Measurements from ENCODE around the gene ENO3. TPM values are rescaled to one million over a fixed set of nuclear protein-coding genes. Genes with fewer than 3 reads are reported as not detected.

ENO3 gene
- total RNA-seq, 1 experiment from 2014 or later = 19.0 TPM

DNA sequence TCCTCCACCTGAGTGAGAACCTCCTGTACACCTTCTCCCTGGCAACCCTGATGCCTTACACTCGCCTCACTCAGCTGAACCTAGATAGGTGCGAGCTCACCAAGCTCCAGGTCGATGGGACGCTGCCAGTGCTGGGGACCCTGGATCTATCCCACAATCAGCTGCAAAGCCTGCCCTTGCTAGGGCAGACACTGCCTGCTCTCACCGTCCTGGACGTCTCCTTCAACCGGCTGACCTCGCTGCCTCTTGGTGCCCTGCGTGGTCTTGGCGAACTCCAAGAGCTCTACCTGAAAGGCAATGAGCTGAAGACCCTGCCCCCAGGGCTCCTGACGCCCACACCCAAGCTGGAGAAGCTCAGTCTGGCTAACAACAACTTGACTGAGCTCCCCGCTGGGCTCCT is 18.2 kb upstream of the ENO3 start:
- intact Hi-C loops (cut with micrococcal nuclease) = no loop called here
- DNase-seq (ENCODE audit: unreplicated experiment) = no peak
- H3K9me3 Mint-ChIP-seq (ENCODE audit: unreplicated experiment) = no peaks in the 10 kb centered on the region
- peaks cover 11% of the 10 kb centered on the region for H3K4me1 Mint-ChIP-seq (ENCODE audit: insufficient read depth, unreplicated experiment)
- ChIA-PET POLR2A (interaction anchor here (1.2 kb wide), 1 partner anchor 24 kb away, joined by 3 read pairs; no protein-coding TSS in a partner anchor), CTCF (interaction anchor here (0.7 kb wide), 1 partner anchor 425 kb away, joined by 3 read pairs; no protein-coding TSS in a partner anchor)
- TF ChIP-seq, protein P1, sequence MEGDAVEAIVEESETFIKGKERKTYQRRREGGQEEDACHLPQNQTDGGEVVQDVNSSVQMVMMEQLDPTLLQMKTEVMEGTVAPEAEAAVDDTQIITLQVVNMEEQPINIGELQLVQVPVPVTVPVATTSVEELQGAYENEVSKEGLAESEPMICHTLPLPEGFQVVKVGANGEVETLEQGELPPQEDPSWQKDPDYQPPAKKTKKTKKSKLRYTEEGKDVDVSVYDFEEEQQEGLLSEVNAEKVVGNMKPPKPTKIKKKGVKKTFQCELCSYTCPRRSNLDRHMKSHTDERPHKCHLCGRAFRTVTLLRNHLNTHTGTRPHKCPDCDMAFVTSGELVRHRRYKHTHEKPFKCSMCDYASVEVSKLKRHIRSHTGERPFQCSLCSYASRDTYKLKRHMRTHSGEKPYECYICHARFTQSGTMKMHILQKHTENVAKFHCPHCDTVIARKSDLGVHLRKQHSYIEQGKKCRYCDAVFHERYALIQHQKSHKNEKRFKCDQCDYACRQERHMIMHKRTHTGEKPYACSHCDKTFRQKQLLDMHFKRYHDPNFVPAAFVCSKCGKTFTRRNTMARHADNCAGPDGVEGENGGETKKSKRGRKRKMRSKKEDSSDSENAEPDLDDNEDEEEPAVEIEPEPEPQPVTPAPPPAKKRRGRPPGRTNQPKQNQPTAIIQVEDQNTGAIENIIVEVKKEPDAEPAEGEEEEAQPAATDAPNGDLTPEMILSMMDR (IDR thresholded peaks at IDR 0.05; ENCODE audit: unreplicated experiment) = no peak
- H3K27ac Mint-ChIP-seq (ENCODE audit: low read depth, unreplicated experiment) = no peak overlapping the region
- H3K36me3 Mint-ChIP-seq (ENCODE audit: insufficient read depth, unreplicated experiment) = peaks cover 36% of the 10 kb centered on the region
- no TSS peak for BruUV-seq (replicated peaks)
- no peak overlapping the region for H3K4me3 Mint-ChIP-seq (ENCODE audit: unreplicated experiment)
- no peaks in the 10 kb centered on the region for H3K27me3 Mint-ChIP-seq (ENCODE audit: insufficient read depth, unreplicated experiment)

DNA sequence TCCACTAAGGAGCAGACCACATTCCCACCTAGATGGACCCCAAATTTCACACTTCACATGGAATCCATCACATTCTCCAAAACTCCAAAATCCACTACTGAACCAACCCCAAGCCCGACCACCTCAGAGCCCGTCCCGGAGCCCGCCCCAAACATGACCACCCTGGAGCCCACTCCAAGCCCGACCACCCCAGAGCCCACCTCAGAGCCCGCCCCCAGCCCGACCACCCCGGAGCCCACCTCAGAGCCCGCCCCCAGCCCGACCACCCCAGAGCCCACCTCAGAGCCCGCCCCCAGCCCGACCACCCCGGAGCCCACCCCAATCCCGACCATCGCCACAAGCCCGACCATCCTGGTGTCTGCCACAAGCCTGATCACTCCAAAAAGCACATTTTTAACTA is 17.3 kb upstream of the ENO3 start:
- Mint-ChIP-seq H3K9me3 (ENCODE audit: unreplicated experiment) (no peaks in the 10 kb centered on the region), H3K27ac (ENCODE audit: low read depth, unreplicated experiment) (no peak overlapping the region), H3K36me3 (ENCODE audit: insufficient read depth, unreplicated experiment) (peaks cover 41% of the 10 kb centered on the region), H3K27me3 (ENCODE audit: insufficient read depth, unreplicated experiment) (no peaks in the 10 kb centered on the region), H3K4me1 (ENCODE audit: insufficient read depth, unreplicated experiment) (peaks cover 16% of the 10 kb centered on the region), H3K4me3 (ENCODE audit: unreplicated experiment) (peak overlapping the region; percentile 19)
- CTCF ChIA-PET = interaction anchor here (0.6 to 1.6 kb wide), 3 partner anchors 8 to 88 kb away, joined by 3 to 8 read pairs (median 4); no protein-coding TSS in a partner anchor
- POLR2A ChIA-PET = interaction anchor here (0.8 to 2.6 kb wide), 7 partner anchors 10 to 146 kb away, joined by 3 to 11 read pairs (median 5); no protein-coding TSS in a partner anchor
- intact Hi-C loops (cut with micrococcal nuclease) = loop anchor here (1.0 kb wide), 1 partner anchor 24 kb away; no protein-coding TSS in a partner anchor
- no TSS peak for BruUV-seq (replicated peaks)
- TF ChIP-seq, protein P1 (IDR thresholded peaks at IDR 0.05; ENCODE audit: unreplicated experiment) = no peak
- no peak for DNase-seq (ENCODE audit: unreplicated experiment)

DNA sequence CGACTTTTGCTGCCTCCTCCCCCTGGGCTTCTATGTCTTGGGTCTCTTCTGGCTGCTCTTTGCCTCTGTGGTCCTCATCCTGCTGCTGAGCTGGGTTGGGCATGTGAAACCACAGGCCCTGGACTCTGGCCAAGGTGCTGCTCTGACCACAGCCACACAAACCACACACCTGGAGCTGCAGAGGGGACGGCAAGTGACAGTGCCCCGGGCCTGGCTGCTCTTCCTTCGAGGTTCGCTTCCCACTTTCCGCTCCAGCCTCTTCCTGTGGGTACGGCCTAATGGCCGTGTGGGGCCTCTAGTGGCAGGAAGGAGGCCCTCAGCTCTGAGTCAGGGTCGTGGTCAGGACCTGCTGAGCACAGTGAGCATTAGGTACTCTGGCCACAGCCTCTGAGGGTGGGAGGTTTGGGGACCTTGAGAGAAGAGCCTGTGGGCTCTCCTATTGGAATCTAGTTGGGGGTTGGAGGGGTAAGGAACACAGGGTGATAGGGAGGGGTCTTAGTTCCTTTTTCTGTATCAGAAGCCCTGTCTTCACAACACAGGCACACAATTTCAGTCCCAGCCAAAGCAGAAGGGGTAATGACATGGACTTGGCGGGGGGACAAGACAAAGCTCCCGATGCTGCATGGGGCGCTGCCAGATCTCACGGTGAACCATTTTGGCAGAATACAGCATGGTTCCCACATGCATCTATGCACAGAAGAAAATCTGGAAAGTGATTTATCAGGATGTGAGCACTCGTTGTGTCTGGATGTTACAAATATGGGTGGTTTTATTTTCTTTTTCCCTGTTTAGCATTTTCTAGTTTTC is 16.5 kb upstream of the ENO3 start:
- Mint-ChIP-seq H3K9me3 (ENCODE audit: unreplicated experiment) (no peaks in the 10 kb centered on the region), H3K4me1 (ENCODE audit: insufficient read depth, unreplicated experiment) (peaks cover 16% of the 10 kb centered on the region), H3K27me3 (ENCODE audit: insufficient read depth, unreplicated experiment) (no peaks in the 10 kb centered on the region), H3K36me3 (ENCODE audit: insufficient read depth, unreplicated experiment) (peaks cover 38% of the 10 kb centered on the region), H3K4me3 (ENCODE audit: unreplicated experiment) (peak overlapping the region; percentile 19), H3K27ac (ENCODE audit: low read depth, unreplicated experiment) (no peak overlapping the region)
- no TSS peak for BruUV-seq (replicated peaks)
- TF ChIP-seq, protein P1 (IDR thresholded peaks at IDR 0.05; ENCODE audit: unreplicated experiment) = peak; percentile 31
- ChIA-PET POLR2A (interaction anchor here (0.6 to 2.6 kb wide), 10 partner anchors 11 to 188 kb away, joined by 3 to 11 read pairs (median 4); no protein-coding TSS in a partner anchor), CTCF (interaction anchor here (0.6 to 1.6 kb wide), 8 partner anchors 9 to 488 kb away, joined by 3 to 8 read pairs (median 3); no protein-coding TSS in a partner anchor)
- DNase-seq (ENCODE audit: unreplicated experiment) = peak; percentile 42
- intact Hi-C loops (cut with micrococcal nuclease) = loop anchor here (1.0 kb wide), 1 partner anchor 25 kb away; no protein-coding TSS in a partner anchor

DNA sequence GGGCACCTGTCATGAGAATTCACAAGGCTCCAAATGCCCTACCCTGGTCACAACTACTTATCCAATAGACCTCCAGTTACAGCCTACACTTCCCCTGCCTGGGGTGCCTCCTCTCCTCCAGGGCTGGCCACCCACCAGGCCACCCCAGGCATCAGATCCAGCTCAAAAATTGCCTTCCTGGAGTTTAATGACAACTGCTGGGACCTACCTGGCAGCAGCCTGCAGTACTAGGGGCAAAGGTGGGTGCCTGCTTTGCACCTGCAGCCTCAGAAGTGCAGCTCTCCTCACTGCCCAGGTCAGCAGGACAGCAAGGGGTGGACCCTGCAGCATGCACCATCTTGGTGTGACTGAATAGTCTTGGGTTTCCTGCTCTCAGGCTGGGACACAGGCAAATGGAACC is 15.3 kb upstream of the ENO3 start:
- POLR2A ChIA-PET = interaction anchor here (0.5 to 2.6 kb wide), 5 partner anchors 16 to 148 kb away, joined by 3 to 10 read pairs (median 5); partner anchors contain the start of gene SPAG7
- Mint-ChIP-seq H3K4me3 (ENCODE audit: unreplicated experiment) (no peak overlapping the region), H3K27me3 (ENCODE audit: insufficient read depth, unreplicated experiment) (no peaks in the 10 kb centered on the region), H3K27ac (ENCODE audit: low read depth, unreplicated experiment) (no peak overlapping the region), H3K4me1 (ENCODE audit: insufficient read depth, unreplicated experiment) (peaks cover 16% of the 10 kb centered on the region), H3K9me3 (ENCODE audit: unreplicated experiment) (no peaks in the 10 kb centered on the region), H3K36me3 (ENCODE audit: insufficient read depth, unreplicated experiment) (peaks cover 44% of the 10 kb centered on the region)
- no peak for DNase-seq (ENCODE audit: unreplicated experiment)
- TF ChIP-seq, protein P1 (IDR thresholded peaks at IDR 0.05; ENCODE audit: unreplicated experiment) = no peak
- BruUV-seq (replicated peaks) = no TSS peak
- CTCF ChIA-PET = interaction anchor here (0.6 to 2.3 kb wide), 2 partner anchors 27 to 133 kb away, joined by 3 to 5 read pairs; no protein-coding TSS in a partner anchor
- intact Hi-C loops (cut with micrococcal nuclease) = no loop called here
